HEK293T (cell line): ENCODE measurements around the gene ONECUT2.
"Not testable (repeated sequence)": the region's sequence is repeated elsewhere in the genome, so short reads cannot be mapped to it uniquely, and the experiment has no call there.

ENCODE experiments used
- CTCF ChIA-PET: fragments of 350-600 bp; formaldehyde crosslinking; extraction: SDS; loops from one replicate; lab custom pipeline; 2021; ENCODE audit warnings: antibody characterized with exemption, inconsistent platforms; lab: Yijun Ruan, JAX
- POLR2A ChIA-PET: fragments of 350-600 bp; formaldehyde crosslinking; extraction: SDS; loops from one replicate; lab custom pipeline; 2020; ENCODE audit warnings: antibody characterized with exemption, inconsistent platforms; lab: Yijun Ruan, JAX
- DNase-seq: peaks from one replicate; pipeline ENCODE4 v3.0.0; 2012; ENCODE audit warnings: mixed read lengths; ENCODE audit errors: extremely low spot score
- ARNT ChIP-seq: fragments of 450-650 bp; IDR thresholded peaks from 2 replicates; pipeline ENCODE4 v1.6.1; 2017; ENCODE audit warnings: mild to moderate bottlenecking
- BHLHE40 ChIP-seq: fragments of 450-650 bp; IDR thresholded peaks from 2 replicates; pipeline ENCODE4 v1.6.1; 2016; ENCODE audit warnings: mild to moderate bottlenecking, moderate library complexity, borderline replicate concordance
- CTBP1 ChIP-seq: fragments of 450-650 bp; IDR thresholded peaks from 2 replicates; pipeline ENCODE4 v1.6.1; 2016; ENCODE audit warnings: borderline replicate concordance
- ELF4 ChIP-seq: fragments of 450-650 bp; IDR thresholded peaks from 2 replicates; pipeline ENCODE4 v1.6.1; 2017; ENCODE audit warnings: antibody characterized with exemption
- FOXA1 ChIP-seq: fragments of 450-650 bp; IDR thresholded peaks from 2 replicates; pipeline ENCODE4 v1.6.1; 2016; ENCODE audit warnings: mild to moderate bottlenecking
- FOXK2 ChIP-seq: fragments of 450-650 bp; IDR thresholded peaks from 2 replicates; pipeline ENCODE4 v1.6.1; 2016; ENCODE audit warnings: mild to moderate bottlenecking
- FOXM1 ChIP-seq: fragments of 450-650 bp; IDR thresholded peaks from 2 replicates; pipeline ENCODE4 v1.6.1; 2017; ENCODE audit warnings: mild to moderate bottlenecking, borderline replicate concordance
- HDGF ChIP-seq: fragments of 450-650 bp; IDR thresholded peaks from 2 replicates; pipeline ENCODE4 v1.6.1; 2017; ENCODE audit warnings: antibody characterized with exemption, borderline replicate concordance
- L3MBTL2 ChIP-seq: fragments of 450-650 bp; conservative IDR thresholded peaks from 2 replicates; pipeline ENCODE4 v1.6.1; 2016; ENCODE audit warnings: mild to moderate bottlenecking
- LEF1 ChIP-seq: fragments of 450-650 bp; IDR thresholded peaks from 2 replicates; pipeline ENCODE4 v1.6.1; 2017; ENCODE audit warnings: mild to moderate bottlenecking, borderline replicate concordance
- NFRKB ChIP-seq: fragments of 450-650 bp; IDR thresholded peaks from 2 replicates; pipeline ENCODE4 v1.6.1; 2016; ENCODE audit warnings: mild to moderate bottlenecking, moderate library complexity
- SP1 ChIP-seq: fragments of 450-650 bp; IDR thresholded peaks from 2 replicates; pipeline ENCODE4 v1.6.1; 2017
- SUZ12 ChIP-seq: fragments of 450-650 bp; IDR thresholded peaks from 2 replicates; pipeline ENCODE4 v1.6.1; 2016; ENCODE audit warnings: mild to moderate bottlenecking
- TARDBP ChIP-seq: fragments of 450-650 bp; IDR thresholded peaks from 2 replicates; pipeline ENCODE4 v1.6.1; 2016
- ZNF384 ChIP-seq: fragments of 450-650 bp; IDR thresholded peaks from 2 replicates; pipeline ENCODE4 v1.6.1; 2016
- TF ChIP-seq, protein P1 (sequence below): fragments of 450-650 bp; IDR thresholded peaks from 2 replicates; pipeline ENCODE4 v1.6.1; 2016

Gene ONECUT2

DNA sequence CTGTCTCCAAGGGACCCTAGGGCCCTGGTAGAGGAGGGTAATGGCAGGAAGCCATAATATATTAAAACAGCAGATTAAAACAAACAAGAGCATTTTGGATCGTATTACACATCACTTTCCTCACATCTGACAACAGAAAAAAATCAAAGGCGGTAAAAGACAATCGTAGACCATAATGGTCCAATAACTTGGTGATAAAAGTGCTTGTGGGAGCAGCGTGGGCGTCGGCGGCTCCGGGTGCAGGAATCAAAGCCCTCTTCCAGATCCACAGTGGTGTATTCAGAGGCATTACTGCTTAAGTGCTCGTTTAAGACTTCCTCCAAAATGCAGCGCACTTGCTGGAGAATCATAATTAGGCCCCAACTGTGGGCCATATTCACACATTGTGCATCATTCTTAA is 83.4 kb downstream of the ONECUT2 start:
- ChIA-PET POLR2A (no interaction called here), CTCF (no interaction called here)
- DNase-seq: no peak
- no peak for TF ChIP-seq NFRKB
- no peak for TF ChIP-seq ARNT
- TF ChIP-seq FOXK2: no peak
- no peak for TF ChIP-seq CTBP1
- TF ChIP-seq ELF4: no peak
- no peak for TF ChIP-seq FOXA1
- TF ChIP-seq SP1: no peak

DNA sequence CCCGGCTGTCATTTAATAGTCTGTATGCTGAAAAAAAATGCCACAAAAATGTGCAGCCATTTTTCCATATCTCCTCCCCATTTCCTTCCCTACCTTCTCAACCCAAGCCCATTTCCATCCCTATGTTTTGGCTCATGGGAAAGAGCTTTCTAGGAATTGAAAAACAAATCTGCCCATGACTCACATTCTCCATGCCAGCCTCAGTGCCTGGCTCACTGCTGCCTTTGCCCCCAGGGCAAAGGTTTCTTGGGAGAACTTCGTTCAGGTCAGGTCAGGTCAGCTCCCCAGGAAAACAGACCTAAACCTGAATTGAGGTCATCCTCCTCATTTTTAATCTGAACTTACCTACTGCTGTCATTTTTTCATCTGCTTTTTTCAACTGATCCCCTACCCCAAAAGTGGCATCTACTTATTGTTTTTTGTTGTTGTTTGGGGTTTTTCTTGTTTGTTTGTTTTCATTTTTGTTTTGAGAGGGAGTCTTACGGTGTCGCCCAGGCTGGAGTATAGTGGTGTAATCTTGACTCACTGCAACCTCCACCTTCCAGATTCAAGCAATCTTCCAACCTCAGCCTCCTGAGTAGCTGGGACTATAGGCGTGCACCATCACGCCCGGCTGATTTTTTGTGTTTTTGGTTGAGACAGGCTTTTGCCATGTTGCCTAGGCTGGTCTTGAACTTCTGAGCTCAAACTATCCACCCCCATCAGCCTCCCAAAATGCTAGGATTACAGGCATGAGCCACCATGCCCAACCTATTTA is 84.7 kb downstream of the ONECUT2 start:
- DNase-seq: no peak
- CTCF ChIA-PET: no interaction called here
- TF ChIP-seq SP1: no peak
- TF ChIP-seq SUZ12: no peak
- TF ChIP-seq FOXM1: no peak
- no peak for TF ChIP-seq TARDBP
- TF ChIP-seq L3MBTL2: no peak
- TF ChIP-seq FOXK2: no peak
- no peak for TF ChIP-seq ELF4
- TF ChIP-seq, protein P1, sequence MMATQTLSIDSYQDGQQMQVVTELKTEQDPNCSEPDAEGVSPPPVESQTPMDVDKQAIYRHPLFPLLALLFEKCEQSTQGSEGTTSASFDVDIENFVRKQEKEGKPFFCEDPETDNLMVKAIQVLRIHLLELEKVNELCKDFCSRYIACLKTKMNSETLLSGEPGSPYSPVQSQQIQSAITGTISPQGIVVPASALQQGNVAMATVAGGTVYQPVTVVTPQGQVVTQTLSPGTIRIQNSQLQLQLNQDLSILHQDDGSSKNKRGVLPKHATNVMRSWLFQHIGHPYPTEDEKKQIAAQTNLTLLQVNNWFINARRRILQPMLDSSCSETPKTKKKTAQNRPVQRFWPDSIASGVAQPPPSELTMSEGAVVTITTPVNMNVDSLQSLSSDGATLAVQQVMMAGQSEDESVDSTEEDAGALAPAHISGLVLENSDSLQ: no peak
- TF ChIP-seq ARNT: no peak
- TF ChIP-seq LEF1: no peak
- TF ChIP-seq NFRKB: no peak
- TF ChIP-seq HDGF: no peak
- TF ChIP-seq BHLHE40: no peak
- no peak for TF ChIP-seq CTBP1
- no peak for TF ChIP-seq ZNF384
- no peak for TF ChIP-seq FOXA1
- POLR2A ChIA-PET: no interaction called here

DNA sequence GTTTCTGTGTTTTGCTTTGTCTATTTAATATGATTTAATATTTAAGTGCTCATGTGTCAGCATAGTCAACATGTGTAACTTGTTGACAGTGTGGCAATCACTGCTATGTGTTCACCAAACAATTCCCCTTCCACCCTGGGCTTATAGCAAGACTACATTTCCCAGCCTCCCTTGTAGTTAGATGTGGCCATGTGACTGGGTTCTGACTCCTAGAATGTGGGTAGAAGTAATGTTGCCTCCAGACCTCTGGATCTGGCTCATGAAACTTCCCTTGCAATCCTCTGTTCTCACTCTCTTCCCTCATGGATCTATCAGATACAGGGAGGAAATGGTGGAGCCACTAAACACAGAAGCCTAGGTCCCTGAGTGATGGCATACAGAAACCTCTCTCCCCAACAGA is 87.2 kb downstream of the ONECUT2 start:
- DNase-seq, CTCF ChIA-PET, POLR2A ChIA-PET: not testable (repeated sequence)

DNA sequence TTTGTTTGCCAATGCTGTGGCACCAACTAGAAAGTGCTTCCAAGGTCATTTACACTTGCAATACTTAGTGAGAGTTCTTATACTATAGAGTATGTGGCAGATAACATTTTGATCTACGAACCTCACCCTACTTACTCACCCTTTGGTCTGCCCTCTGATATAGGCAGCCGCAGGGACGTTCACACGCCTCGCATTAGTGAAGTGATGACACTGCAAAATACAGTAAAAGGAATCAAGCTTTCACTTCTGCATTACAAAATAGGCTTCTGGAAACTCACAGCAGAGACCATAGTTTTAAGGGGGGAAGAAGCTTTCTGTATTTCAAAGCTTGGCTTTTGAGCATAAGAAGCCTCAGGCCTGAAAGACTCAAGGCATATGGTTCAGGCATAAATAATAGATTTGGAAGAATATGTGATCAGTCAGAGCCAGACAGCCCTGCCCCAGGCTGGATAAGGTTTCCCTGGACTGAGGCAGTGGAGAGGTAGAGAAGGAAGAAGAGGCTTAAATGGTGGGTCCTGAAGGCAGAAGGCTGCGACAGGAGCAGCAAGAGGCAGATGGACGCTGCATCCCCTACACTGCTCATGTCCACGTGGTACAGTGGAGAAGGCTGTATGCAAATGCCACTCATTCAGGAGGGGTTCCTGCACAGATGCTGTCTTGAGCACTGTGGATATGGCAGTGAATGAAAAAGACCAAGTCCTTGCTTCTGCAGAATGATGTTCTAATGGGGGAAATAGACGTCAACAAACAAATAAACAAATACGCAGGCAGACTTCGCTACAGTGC is 88.2 kb downstream of the ONECUT2 start:
- CTCF ChIA-PET: no interaction called here
- DNase-seq: no peak
- POLR2A ChIA-PET: no interaction called here
- TF ChIP-seq SP1 (no peak), L3MBTL2 (no peak), SUZ12 (no peak), NFRKB (no peak), FOXM1 (no peak), LEF1 (no peak), BHLHE40 (no peak), HDGF (no peak)
- TF ChIP-seq, protein P1: no peak

DNA sequence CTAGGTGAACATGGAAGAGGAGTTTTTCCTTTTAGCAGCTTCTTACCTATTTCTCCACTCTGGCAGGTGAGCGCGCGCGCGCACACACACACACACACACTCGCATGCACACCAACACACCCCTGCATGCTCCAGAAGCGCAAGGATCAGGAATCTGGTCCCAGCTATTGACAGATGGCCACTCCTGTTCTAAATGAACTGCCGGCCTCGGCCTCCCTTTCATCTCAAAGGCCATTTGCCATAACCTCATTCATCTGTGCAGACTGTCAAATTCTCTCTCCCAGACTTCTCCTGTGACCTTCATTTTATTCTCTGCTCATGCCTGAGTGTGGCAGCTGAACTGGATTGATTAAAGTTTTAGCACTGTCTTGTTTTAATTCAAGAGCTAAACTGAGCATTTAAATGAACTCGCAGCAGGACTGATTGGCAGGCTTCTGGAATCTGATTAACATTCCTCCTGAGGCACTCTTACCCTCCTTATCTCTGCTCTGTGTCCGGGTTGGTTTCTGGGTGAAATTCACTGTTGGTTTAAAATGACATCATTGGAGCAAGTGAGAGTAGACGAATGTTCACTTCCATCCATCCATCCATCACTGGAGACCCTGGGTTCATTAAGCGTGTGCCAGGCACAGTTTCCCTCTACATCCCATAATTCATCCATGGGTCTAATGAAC is 92.5 kb downstream of the ONECUT2 start:
- no peak for DNase-seq
- TF ChIP-seq ZNF384 (no peak), CTBP1 (no peak), NFRKB (no peak), HDGF (no peak), ARNT (no peak), SP1 (no peak), FOXK2 (no peak), TARDBP (no peak), BHLHE40 (no peak), FOXM1 (no peak)
- POLR2A ChIA-PET: no interaction called here
- CTCF ChIA-PET: no interaction called here

DNA sequence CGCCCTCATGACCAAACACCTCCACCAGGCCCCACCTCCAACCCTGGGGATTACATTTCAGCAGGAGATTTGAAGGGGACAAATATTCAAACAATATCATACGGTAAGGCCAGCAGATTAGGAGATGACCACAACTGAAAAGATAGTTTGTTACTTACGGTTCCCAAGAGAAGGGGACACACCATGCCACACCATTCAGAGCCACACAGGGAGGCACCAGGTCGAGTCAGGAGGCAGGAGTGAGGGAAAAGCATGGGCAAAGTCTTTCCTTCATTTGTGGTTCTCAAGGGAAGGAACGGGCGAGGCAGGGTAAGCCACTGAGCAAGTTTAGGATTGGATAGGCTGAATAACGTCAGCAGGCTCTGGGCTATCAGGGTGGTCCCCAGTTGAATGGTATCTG is 94.0 kb downstream of the ONECUT2 start:
- POLR2A ChIA-PET: no interaction called here

More for the DNA sequence above, 94.0 kb downstream of the ONECUT2 start:
- TF ChIP-seq L3MBTL2 (no peak), ELF4 (no peak), SP1 (no peak), ARNT (no peak), FOXM1 (no peak), SUZ12 (no peak), TARDBP (no peak), NFRKB (no peak), BHLHE40 (no peak), CTBP1 (no peak), ZNF384 (no peak)
- TF ChIP-seq, protein P1: no peak
- CTCF ChIA-PET: no interaction called here
- DNase-seq: no peak
